Kidney glomerular epithelial cell (primary cell): ENCODE results near the gene MOCS1.

Experiments used
- DNase-seq: peaks from one replicate; lab custom pipeline; 2025; lab: John Stamatoyannopoulos, UW

The MOCS1 gene

DNA sequence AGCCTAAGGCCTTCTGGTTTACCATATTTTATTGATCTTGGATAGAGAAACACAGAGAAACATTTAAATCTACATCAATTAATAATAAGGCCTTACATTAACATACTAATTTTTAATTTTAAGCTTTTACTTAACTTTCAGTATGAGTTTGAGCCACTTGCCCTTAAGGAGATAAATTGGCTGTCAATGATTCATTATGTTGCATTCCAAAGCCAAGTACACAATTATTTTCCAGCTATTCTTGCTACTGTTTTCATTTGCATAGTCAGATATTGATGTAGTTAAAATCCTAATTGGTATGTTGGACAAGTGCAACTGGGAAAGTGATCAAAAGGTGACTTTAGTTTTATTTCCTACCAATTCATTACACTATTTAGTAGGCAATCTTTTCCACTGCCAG lies 58.2 kb downstream of the MOCS1 start:
- no peak for DNase-seq

DNA sequence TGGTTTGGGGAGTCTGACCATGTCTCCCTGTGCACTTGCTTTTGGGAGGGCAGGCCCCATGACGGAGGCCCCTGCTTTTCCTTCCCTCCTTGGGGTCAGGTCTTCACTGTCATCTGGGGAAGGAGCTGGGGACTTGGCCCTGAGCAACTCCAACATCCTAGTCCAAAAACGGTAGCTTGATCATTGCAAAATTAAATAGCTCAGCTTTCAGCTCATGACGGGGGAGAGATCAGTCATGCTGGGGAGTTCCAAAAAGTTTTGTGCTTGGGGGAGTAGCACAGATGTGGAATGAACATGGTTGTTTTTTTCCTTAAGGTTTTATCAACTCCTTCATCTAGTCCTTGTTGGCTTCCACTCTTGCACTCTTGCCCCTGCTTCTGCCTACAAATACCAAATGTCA lies 60.8 kb downstream of the MOCS1 start:
- DNase-seq = no peak

DNA sequence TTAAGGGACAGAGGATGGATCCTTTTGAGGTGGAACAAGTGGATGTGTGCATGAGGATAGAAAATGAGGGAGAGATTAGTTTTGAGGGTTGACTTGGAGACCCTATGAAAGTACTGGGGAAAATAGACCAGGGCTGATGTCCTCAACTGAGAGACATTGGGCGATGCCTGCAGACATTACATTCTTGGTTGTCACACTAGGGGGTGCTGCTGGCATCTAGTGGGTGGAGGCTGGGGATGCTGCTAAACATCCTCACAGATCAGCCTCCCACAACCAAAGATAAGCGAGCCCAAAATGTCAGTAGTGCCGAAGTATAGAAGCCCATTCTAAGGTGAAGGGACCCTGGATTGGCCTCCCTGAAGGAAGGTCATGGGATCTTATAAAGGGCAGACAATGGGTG lies 63.3 kb downstream of the MOCS1 start:
- DNase-seq = no peak

DNA sequence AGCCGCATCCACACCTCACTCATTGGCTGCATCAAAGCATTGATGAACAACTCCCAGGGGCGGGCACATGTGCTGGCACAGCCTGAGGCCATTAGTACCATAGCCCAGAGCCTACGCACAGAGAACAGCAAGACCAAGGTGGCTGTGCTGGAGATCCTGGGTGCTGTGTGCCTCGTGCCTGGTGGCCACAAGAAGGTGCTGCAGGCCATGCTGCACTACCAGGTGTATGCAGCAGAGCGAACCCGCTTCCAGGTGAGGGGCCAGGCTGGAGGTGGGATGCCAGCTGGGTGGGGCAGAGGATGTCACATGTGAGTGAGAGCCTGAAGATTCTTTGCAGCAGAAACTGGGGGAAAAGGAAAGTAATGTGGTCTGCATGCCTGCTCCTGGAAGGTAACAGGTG lies 66.7 kb downstream of the MOCS1 start:
- DNase-seq = no peak

DNA sequence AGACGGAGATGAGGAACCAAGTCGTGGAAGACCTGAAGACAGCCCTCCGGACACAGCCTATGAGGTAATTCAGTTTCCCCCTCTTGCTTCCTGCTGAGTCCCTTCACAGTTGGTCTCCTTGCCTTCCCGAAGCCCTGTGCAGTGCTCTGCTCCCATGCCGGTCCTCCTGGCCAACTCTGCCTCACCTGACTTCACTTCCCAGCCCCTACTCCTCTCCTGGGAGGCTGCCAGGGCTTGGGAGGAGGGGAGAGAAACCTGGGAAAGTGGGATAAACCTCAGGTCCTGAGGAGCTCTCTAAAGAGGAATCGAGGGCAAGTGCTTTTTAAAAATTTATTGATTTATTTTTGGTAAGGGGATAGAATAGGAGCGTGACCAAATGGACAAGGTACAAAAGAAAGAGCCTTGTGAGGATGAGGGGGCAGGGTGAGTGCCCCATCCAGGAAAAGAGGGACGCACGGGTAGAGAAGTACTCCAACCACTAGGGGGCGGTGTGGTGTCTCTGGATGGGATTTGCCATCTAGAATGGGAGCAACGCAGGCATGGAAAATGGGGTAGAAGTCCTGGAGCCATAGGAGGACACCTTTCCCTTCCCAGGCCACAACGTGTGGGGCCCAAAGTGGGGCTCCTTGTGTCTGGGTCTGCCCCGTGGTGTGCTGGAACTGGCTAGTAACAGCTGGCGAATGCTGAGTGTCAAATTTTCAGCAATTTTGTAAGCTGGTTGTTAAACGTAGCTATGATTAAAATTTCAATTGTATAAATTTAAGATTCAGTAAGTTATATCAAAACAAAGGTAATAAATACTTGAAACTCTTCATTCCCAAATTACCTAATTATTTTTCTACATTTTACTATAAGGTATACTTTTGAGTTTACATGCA lies 69.0 kb downstream of the MOCS1 start:
- DNase-seq = peak; percentile 58

DNA sequence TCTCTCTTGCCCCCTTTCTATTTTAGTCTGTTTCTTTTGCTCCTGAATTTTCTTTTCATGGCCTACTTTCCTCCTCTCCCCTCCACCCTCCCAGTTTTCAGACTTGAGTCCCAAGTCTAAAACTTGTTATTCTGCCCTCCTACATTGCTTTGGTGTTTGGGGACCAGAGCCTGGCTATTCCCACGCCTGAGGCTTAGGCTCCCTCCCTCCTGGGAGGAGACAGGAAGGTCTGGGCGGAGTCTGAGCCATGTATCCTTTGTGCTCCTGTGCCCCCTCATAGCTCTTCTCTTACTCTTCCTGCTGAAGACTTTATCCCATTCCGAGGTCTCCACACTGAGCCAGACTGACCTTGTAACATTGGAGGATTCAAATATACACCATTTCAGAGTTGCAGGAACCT lies 72.6 kb downstream of the MOCS1 start:
- no peak for DNase-seq

DNA sequence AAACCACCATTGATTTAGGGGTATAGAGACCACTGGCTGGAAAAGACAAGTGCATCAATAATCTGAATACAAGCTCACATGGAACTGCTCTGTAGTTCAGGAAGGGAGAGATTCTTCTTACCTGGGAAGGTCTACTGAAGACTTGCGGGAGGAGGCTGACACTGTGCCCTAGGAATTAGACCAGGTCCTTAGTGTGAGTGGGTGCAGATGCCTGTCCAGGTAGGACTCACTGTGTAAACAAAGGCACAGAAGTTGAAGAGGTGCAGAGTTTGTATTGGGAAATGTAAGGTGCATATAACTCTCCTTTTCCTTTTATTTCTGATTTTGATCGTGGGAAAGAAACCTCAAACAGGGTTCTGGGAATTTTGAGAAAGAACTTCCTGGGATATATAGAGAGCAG lies 75.2 kb downstream of the MOCS1 start:
- no peak for DNase-seq

DNA sequence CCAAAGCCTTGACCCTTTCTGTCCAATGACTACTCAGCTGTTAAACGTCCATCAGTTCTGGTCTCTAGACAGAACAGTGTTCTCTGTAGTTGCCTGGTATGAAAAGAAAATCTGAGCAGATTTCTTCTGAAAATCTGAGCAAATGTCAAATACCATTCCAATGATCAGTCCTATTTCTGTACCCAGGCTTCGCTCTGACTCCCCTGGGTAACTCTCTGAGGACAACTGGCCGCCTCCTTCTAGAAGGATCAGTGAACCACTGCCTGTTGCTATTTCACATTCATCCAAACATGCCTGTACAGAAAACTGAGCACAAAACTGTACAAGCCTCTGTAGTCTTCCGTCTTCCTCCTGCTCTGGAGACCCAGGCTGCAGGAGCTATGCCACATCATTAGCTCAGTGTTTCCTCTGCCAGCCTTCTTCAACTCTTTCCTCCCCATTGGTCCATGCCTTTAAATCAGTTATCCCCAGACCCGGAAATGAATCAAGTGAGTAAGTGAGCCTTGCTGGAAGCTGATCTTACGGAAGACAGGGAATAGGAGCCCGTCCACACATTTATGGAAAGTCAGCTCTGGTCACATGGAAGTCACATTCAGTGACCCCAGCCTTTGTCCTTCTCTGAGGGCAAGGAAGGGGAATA lies 78.8 kb downstream of the MOCS1 start:
- no peak for DNase-seq
